ENCODE measurements around the gene GALNT9.

DNA sequence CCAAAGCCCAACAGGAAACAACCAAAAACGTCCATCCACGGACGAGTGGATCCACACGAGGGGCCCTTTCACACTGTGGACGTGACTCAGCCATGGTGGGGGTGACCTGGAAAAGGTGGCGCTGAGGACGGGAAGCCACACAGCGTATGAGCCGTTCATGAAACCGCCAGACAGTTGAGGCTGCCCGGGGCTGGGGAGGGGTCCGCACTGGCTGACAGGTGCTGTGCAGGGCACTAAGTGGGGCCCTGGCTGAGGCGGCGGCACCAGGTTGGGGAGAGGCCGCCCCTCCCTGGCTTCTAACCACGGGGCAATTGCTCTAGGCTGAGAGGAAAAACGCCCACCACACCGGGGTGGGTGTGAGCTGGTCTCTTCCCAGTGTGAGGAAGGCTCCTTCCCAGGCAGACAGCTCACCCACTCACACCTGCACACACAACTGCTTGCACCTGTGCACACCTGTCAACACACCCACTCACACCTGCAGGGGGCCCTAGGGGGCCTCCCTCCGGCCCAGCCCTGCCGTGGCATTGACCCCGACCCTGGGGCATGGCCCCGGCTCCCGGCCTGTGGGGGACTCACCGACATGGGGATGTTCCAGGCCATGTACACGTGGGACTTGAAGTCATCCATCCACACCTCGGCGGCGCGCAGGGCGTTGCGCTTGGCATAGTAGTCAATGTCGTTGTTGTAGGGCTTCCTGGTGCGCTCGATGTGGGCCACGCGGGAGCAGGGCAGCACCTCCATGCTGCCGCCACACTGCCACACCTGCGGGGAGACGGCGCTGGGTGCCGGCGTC is 126.3 kb downstream of the GALNT9 start:
- TF ChIP-seq, protein P1, sequence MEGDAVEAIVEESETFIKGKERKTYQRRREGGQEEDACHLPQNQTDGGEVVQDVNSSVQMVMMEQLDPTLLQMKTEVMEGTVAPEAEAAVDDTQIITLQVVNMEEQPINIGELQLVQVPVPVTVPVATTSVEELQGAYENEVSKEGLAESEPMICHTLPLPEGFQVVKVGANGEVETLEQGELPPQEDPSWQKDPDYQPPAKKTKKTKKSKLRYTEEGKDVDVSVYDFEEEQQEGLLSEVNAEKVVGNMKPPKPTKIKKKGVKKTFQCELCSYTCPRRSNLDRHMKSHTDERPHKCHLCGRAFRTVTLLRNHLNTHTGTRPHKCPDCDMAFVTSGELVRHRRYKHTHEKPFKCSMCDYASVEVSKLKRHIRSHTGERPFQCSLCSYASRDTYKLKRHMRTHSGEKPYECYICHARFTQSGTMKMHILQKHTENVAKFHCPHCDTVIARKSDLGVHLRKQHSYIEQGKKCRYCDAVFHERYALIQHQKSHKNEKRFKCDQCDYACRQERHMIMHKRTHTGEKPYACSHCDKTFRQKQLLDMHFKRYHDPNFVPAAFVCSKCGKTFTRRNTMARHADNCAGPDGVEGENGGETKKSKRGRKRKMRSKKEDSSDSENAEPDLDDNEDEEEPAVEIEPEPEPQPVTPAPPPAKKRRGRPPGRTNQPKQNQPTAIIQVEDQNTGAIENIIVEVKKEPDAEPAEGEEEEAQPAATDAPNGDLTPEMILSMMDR (IDR thresholded peaks at IDR 0.05; ENCODE audit: borderline replicate concordance, extremely low read depth, low read length, poor library complexity, severe bottlenecking) = no peak
- TF ChIP-seq EZH2 (IDR thresholded peaks at IDR 0.05; ENCODE audit: borderline replicate concordance, low read depth, low read length, severe bottlenecking) = no peak

Data from DND-41 (cell line).